ENCODE results near the gene PHF21A.
A peak's percentile ranks its signal among the peaks of the same experiment; 100 is the strongest.
"Not testable (repeated sequence)": the region's sequence is repeated elsewhere in the genome, so short reads cannot be mapped to it uniquely, and the experiment has no call there.

Gene PHF21A

DNA sequence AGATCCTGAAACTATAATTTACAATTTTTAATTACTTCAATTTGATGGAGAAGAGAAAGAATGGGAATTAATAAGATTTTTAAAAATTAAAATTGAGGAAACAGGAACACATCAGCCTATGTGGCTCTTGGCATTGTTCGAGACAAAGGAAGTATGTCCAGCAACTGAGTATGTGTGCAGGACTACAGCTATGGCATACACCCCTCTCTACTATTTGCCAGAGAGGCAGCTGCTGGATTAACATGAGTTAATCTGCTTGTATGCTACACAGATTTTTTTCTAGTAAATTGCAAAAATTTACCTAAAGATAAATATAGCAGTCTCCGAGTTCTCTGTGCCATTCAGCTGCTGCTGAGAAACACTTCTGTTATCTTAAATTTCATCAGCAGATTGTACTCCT, 70.6 kb downstream of the PHF21A start:
- in situ Hi-C loops (cut with HindIII; ENCODE audit: low pct_ligation_motif_present, low pct_unique_long_range_greater_than_20kb, low sequenced_read_pairs), result no loop called here
- DNase-seq, result no peak

DNA sequence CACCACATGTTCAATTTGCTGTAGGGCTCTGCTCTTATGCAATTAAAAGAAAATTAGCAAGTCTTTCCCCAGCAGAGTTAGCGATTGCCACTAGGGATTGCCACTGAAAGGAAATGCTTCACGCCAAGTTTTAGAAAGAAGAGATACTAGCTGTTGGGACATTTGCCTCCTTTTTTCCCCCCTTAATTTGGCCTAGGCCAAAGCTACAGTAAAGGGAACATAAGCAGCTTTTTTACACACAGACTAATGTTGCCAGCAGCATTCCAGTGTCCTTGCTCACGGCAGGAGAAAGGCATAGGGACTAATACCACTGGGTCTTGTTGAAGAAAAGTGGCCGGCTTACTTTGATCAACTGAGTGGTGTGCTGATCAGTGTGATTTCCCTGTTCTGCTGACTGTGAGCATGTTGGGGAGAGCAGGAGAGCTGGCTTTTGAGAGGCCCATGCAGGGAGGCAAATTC, 71.2 kb downstream of the PHF21A start:
- DNase-seq, result peak; percentile 47
- in situ Hi-C loops (cut with HindIII; ENCODE audit: low pct_ligation_motif_present, low pct_unique_long_range_greater_than_20kb, low sequenced_read_pairs), result no loop called here

DNA sequence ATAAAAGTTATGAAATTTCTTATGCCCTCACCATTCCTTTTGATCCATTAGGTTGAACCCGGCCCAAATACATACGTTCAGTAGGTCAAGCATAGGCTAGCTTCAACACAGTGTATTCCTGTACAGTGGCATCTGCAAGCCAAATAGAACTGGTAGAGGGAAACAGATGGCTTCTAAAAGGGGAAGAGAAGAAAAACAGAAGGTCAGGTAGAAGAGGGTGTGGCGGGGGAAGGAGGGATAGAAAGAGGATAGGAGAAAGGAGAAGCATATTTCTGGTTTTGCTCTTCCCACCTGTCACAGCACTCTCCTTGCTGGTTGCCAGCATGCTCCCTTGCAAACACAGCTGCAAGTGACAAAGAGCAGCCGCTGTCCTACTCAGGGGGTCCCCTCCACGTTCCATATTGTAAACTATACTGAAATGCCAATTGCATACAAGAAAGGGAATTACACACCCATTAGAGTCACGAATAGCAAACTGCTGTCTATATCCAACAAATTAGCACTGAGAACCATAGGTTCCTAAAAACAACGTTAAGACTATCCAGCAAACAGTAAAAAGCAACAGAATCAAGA, 71.8 kb downstream of the PHF21A start:
- DNase-seq, result no peak
- in situ Hi-C loops (cut with HindIII; ENCODE audit: low pct_ligation_motif_present, low pct_unique_long_range_greater_than_20kb, low sequenced_read_pairs), result no loop called here

DNA sequence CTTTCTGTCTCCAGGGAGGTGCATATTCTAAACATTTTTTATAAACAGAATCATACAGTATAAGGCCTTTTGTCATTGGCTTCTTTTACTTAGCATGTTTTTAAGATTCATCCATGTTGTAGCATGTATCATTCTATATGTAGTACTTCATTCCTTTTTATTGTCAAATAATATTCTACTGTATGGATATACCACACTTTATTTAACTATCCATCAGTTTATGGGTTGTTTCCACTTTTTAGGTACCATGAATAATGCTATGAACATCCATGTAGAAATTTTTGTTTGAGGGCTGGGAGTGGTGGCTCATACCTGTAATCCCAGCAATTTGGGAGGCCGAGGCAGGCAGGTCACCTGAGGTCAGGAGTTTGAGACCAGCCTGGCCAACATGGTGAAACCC, 73.1 kb downstream of the PHF21A start:
- in situ Hi-C loops (cut with HindIII; ENCODE audit: low pct_ligation_motif_present, low pct_unique_long_range_greater_than_20kb, low sequenced_read_pairs), result no loop called here
- no peak for DNase-seq

DNA sequence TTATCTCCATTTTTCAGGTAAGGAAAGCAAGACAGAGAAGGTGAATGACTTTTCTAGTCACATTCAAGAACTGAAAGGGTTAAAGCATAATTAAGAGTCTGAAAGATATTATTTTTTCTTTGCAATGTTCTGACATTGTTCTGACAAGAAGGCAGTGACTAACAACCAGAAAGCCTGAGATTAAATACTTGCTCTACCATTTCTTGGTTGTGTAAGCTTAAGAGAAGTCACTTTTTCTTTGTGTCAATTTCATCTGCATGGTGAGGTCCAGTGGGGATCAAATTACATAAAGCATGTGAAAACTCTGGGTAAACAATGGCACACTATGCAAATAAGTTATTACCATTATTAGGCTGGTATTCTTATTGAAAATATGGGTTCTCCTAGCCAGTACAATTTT, 73.7 kb downstream of the PHF21A start:
- in situ Hi-C loops (cut with HindIII; ENCODE audit: low pct_ligation_motif_present, low pct_unique_long_range_greater_than_20kb, low sequenced_read_pairs), result no loop called here

DNA sequence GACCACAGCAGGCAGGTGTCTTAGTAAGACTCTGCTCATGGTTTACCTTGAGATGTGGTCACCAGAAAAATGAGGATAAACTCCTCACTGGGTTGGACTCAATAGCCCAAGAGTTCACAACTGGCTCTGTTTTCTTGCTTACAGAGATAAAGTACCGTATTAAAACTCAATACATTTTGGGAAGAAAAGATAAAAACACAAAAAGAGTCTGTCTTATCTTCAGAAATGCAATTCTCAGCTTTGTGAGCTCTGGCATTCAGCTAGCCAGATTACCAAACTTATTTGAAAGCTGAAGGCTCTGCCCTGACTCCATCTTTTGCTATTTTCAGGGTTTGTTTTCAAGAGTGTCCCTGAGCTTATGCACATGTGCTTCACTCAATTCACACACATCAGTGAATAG, 75.4 kb downstream of the PHF21A start:
- in situ Hi-C loops (cut with HindIII; ENCODE audit: low pct_ligation_motif_present, low pct_unique_long_range_greater_than_20kb, low sequenced_read_pairs), result no loop called here
- no peak for DNase-seq

More for the DNA sequence above, 73.7 kb downstream of the PHF21A start:
- DNase-seq, result no peak

DNA sequence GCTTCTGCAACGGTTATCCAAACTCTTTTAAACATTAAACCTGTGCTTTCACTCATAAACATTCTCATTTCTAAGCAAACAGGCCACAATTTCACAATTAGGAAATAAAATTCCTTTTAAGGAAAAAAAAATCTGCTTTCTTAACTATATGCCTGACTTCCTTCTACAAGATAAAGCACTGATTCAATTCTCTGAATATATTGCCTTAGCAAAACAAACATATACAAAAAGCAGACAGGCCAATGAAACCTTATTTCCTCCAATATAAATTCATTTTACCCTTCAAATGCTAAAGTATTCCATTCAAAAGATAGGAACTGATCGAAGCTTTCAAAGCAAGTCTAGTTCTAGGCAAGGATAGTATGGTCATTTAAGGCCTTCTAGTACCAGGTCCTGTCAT, 76.7 kb downstream of the PHF21A start:
- no peak for DNase-seq
- in situ Hi-C loops (cut with HindIII; ENCODE audit: low pct_ligation_motif_present, low pct_unique_long_range_greater_than_20kb, low sequenced_read_pairs), result no loop called here

DNA sequence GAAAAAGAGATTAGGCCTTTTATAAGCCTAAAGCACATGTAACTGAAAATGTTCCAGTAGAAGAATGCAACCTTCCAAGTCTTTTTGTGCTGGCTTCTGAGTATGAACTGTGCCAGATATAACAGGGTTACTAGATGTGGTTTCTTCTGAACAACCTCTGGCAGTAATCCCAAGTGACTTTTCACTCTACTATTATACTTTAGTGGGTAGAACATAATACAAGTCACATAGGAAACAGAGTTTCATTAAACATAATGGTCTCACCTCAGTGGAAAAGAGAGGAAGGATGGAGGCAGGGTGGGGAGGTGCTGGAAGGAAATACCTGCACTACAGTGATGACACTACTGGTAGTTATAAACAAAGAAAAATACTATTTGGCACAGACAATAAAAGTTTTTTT, 81.3 kb downstream of the PHF21A start:
- DNase-seq, result no peak

DNA sequence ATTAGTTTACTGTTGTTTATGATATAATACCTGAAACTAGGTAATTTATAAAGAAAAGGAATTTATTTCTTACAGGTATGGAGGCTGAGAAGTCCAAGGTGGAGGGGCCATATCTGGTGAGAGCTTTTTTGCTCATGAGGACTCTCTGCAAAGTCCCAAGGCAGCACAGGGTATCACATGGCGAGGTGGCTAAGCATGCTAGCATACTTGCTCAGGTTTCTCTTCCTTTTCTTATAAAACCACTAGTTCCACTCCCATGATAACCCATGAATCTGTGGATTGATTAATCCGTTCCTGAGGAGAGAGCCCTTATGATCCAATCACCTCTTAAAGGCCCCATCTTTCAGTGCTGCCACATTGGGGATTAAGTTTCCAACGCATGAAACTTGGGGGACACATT, 82.7 kb downstream of the PHF21A start:
- in situ Hi-C loops (cut with HindIII; ENCODE audit: low pct_ligation_motif_present, low pct_unique_long_range_greater_than_20kb, low sequenced_read_pairs), result no loop called here
- no peak for DNase-seq

More for the DNA sequence above, 81.3 kb downstream of the PHF21A start:
- in situ Hi-C loops (cut with HindIII; ENCODE audit: low pct_ligation_motif_present, low pct_unique_long_range_greater_than_20kb, low sequenced_read_pairs), result no loop called here

DNA sequence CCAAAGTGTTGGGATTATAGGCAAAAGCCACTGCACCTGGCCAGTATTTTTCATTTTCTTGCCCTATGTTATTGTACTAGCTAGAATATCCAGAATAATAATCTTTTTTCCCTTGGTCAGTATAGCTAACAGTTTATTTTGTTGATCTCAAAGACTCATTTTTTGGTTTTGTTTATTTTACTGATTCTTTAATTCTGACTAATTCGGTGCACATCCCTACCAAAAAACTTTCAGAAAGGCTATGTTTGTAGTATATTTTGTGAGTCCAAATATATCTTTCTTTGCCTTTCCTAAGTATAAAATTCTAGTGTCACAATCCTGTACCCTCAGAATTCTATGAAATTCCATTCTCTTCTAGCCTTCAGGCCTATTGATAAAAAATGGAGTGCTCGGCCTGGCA, 84.3 kb downstream of the PHF21A start:
- in situ Hi-C loops (cut with HindIII; ENCODE audit: low pct_ligation_motif_present, low pct_unique_long_range_greater_than_20kb, low sequenced_read_pairs), result no loop called here
- no peak for DNase-seq

DNA sequence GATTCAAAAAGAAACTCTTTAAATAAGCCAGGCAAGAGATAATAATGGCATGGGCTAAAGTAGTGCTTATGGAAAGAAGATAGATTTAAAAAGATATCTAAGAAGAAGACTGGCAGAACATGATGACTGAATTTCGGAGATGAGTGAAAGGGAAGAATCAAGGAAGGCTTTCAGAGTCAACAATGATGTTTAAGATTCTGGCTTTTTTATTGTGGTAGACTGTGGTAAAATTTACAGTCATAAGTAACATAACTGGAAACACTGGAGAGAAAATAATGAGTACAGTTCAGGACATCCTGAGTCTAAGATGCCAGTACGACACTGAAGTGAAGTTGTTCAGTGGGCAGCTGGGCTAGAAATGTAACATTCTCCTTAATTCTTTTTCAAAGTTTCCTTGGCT, 85.2 kb downstream of the PHF21A start:
- no peak for DNase-seq
- in situ Hi-C loops (cut with HindIII; ENCODE audit: low pct_ligation_motif_present, low pct_unique_long_range_greater_than_20kb, low sequenced_read_pairs), result no loop called here

DNA sequence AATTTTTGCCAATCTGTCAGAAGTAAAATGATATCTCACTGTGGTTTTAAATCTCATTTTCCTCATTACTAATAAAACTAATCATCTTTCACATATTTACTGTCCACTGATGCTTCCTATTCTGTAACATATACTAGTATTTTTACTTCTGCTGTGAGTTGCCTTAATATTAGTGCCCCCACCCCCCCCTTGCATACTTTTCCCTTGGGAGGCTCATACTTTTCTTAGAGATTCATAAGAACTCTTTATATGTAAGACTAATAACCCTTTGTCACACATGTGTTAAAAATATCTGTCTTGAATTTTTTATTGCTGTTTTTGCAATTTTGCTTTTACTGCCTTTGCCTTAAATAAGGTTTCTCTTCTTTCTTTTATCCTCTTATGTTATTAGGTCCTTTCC, 87.2 kb downstream of the PHF21A start:
- DNase-seq, result no peak
- in situ Hi-C loops (cut with HindIII; ENCODE audit: low pct_ligation_motif_present, low pct_unique_long_range_greater_than_20kb, low sequenced_read_pairs), result no loop called here

DNA sequence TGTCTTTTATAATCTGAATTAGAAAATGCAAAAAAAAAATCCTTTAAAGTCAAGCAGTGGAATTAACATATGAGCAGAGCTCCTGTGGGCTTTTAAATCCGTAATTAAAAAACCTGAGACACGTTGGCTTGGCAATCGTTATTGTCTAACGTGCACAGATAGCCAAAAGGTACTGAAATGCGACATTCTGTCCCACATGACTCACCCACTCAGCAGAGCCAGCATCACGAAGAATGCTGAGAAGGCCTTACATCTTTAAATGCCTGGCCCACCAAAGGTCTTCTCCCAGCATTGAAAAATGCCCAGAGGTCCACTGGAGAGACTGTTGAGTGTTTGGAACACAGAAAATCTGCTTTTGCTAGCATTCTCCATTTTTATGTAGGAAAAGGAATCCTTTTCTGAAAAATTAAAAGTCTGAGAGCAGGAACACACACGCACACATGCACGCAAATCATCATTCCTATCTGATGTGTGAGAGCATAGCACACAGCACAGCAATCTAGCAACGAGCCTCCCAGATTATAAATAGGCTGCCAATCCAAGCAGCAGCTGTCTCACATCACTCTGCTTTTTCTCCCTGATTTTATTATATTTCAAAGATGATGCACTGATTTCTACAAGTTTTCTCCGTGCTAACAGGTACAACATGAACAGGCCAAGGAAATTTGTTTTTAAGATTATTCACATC, 94.5 kb downstream of the PHF21A start:
- DNase-seq, result peak; percentile 30
- in situ Hi-C loops (cut with HindIII; ENCODE audit: low pct_ligation_motif_present, low pct_unique_long_range_greater_than_20kb, low sequenced_read_pairs), result no loop called here

DNA sequence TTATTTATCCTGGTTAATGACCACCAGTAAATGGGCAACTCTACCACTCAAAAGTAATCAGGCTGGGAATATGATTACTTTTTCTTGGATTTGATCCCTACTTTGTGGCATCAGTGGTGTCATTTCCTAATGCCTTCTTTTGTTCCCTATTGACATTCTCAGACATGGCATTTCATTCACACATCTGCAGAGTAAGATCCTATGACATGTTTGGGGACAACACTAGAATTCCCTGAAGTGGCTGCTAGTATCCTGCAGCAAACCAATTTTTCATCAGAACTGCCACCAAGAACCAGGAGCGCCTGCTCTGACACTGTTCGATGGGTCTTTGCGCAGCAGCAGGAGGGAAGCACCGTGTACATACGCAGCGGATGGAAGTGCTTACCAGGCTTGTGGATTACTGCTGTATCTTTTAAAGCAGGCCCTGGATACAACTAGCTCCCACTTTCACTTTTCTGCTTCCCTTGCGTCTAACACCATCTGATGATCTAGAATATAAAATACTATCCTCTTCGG, 101.1 kb downstream of the PHF21A start:
- in situ Hi-C loops (cut with HindIII; ENCODE audit: low pct_ligation_motif_present, low pct_unique_long_range_greater_than_20kb, low sequenced_read_pairs), result no loop called here
- DNase-seq, result no peak

DNA sequence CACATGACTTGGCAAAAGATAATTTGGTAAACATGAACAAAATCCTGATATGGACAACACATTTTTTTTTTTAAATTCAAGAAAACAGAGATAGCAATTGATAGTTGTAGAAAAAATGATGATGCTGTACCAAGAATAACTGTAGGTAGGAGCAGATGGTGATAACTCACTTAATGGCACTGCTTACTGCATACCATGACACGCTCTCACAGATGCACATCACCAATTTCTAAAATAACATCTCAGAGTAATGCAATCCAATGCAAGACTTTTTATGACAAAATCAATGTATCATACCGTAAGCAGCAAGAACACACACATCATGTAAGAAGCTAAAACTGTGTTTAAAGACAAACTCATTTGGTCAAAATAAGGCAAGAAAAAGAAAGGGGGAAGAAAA, 102.6 kb downstream of the PHF21A start:
- in situ Hi-C loops (cut with HindIII; ENCODE audit: low pct_ligation_motif_present, low pct_unique_long_range_greater_than_20kb, low sequenced_read_pairs), result no loop called here
- no peak for DNase-seq

DNA sequence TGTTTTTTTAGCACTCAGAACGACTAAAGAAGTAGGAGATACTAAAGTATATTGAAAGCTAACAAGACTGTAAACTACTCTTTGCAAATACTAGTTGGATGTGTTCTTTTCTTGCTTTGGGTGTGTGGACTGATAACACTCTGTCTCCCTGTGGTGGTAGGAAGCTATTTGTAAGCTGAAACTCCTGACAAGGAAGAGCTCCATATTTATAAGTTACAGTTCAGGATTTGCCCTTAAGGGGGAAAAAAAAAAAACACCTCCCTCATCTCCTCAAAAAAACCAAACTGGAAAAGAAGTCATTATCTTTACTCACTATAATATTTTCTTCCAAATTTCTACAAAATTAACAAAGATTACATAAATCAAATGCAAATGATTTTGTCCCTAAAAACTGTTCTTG, 103.9 kb downstream of the PHF21A start:
- DNase-seq, result no peak
- in situ Hi-C loops (cut with HindIII; ENCODE audit: low pct_ligation_motif_present, low pct_unique_long_range_greater_than_20kb, low sequenced_read_pairs), result no loop called here

DNA sequence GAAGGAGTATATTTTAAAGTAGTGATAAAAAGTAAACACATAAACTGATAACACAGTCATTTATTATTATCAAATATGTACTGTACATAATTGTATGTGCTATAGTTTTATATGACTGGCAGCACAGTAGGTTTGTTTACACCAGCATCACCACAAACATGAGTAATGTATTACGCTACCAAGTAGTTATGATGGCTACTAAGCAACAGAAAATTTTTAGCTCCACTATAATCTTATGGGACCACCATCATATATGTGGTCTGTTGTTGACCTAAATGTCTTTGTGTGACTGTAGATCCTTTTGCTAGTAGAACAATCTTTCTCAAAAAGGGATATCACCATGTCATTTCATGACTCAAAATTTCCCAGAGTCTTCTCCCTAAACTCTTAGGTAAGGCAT, 105.3 kb downstream of the PHF21A start:
- in situ Hi-C loops (cut with HindIII; ENCODE audit: low pct_ligation_motif_present, low pct_unique_long_range_greater_than_20kb, low sequenced_read_pairs), result no loop called here
- no peak for DNase-seq

DNA sequence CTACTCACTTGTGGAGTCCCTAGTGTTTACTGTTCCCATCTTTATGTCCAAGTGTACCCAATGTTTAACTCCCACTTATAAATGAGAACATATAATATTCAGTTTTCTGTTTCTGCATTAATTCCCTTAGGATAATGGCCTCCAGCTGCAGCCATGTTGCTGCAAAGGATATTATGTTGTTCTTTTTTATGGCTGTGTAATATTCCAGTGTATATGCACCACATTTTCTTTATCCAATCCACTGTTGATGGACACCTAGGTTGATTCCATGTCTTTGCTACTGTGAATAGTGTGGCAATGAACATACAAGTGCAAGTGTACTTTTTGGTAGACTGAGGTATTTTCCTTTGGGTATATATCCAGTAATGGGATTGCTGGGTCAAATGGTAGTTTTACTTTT, 107.1 kb downstream of the PHF21A start:
- DNase-seq; in situ Hi-C loops (cut with HindIII; ENCODE audit: low pct_ligation_motif_present, low pct_unique_long_range_greater_than_20kb, low sequenced_read_pairs): not testable (repeated sequence)

DNA sequence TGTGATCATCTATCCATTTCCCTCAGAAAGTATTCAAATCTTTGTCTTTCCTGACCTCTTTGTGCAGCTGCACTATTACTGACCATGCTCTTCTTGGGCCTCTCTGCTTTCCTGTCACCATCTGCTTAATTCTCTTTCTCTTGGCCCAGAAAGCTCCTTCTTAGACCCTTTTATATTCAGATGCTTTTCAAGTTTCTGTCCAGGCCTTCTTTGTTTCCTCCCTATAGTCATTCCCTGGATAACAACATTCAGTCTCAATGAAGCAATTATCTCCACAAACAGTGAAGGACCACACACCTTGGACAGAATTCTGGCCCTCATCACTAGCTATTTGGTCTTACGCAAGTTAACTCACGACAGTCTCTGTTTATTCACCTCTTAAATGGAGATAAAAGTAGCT, 109.1 kb downstream of the PHF21A start:
- DNase-seq, result no peak
- in situ Hi-C loops (cut with HindIII; ENCODE audit: low pct_ligation_motif_present, low pct_unique_long_range_greater_than_20kb, low sequenced_read_pairs), result no loop called here

DNA sequence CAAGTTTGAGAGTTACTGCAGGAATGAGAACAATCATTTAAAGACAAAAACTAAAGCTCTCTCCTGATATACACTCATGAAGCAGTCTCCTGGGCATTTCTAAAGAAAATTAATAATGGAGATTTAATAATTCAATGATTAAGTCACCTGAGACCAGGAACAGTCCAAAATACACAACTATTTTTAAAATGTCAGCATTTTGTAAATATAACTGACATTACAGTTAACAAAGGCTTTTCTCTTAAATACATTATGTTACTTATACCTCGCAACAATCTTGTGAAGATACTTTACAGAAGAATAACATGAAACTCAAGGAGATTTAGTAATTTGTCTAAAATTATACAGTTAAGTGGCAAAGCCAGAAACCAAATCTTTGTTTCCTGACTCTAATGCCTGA, 111.2 kb downstream of the PHF21A start:
- DNase-seq, result no peak
- in situ Hi-C loops (cut with HindIII; ENCODE audit: low pct_ligation_motif_present, low pct_unique_long_range_greater_than_20kb, low sequenced_read_pairs), result no loop called here
